ENCODE data around the gene SULT1C3. TPM values are rescaled to one million over a fixed set of nuclear protein-coding genes. Genes with fewer than 3 reads are reported as not detected.

The SULT1C3 gene
- polyA plus RNA-seq (ENCODE audit: insufficient read length in 3 of 3) = under 1 TPM in 1 of 3 donors, not detected in 2; 0.13 TPM
- long read RNA-seq, donor 1 = 0 reads
- long read RNA-seq, donor 2 = 0 reads
- long read RNA-seq, donor 3 = 0 reads
- long read RNA-seq, donor 4 = 0 reads
- long read RNA-seq, donor 5 = 0 reads
- long read RNA-seq, donor 6 = 0 reads
- long read RNA-seq, donor 7 = 0 reads
- long read RNA-seq, donor 8 = 0 reads
- long read RNA-seq, donor 9 = 0 reads
- long read RNA-seq, donor 10 = 0 reads
- long read RNA-seq, donor 11 = 0 reads
- long read RNA-seq, donor 12 = 0 reads
- long read RNA-seq, donor 13 = 0 reads
- long read RNA-seq, donor 14 = 0 reads
- long read RNA-seq, donor 15 = 0 reads
- long read RNA-seq, donor 16 = 0 reads

GRCh38 chr2:108239786-108240185 is at the start of gene SULT1C3:
TSS of gene SULT1C3 (plus strand) at chr2:108239968. CDS start at chr2:108247195, 7,227 bp downstream.
- no peak for DNase-seq

GRCh38 chr2:108193251-108193650 is 46.5 kb upstream of the SULT1C3 start:
- no peak for DNase-seq

- DNase-seq = no peak
Measured at GRCh38 chr2:108194409-108195132, 45.2 kb upstream of the SULT1C3 start.

GRCh38 chr2:108195133-108195439 is 44.7 kb upstream of the SULT1C3 start:
- no peak for DNase-seq

GRCh38 chr2:108199726-108200125 is 40.0 kb upstream of the SULT1C3 start:
- no peak for DNase-seq

GRCh38 chr2:108200569-108200968 is 39.2 kb upstream of the SULT1C3 start:
- no peak for DNase-seq

- no peak for DNase-seq
Measured at GRCh38 chr2:108212671-108213070, 27.1 kb upstream of the SULT1C3 start.

- peak; percentile 28 for DNase-seq
Measured at GRCh38 chr2:108215794-108216211, 24.0 kb upstream of the SULT1C3 start.

GRCh38 chr2:108217211-108217610 is 22.6 kb upstream of the SULT1C3 start:
- DNase-seq = no peak

GRCh38 chr2:108219688-108220087 is 20.1 kb upstream of the SULT1C3 start:
- DNase-seq = no peak

- no peak for DNase-seq
Measured at GRCh38 chr2:108220191-108220590, 19.6 kb upstream of the SULT1C3 start.

- DNase-seq = no peak
Measured at GRCh38 chr2:108220942-108221541, 18.7 kb upstream of the SULT1C3 start.

GRCh38 chr2:108222261-108222660 is 17.5 kb upstream of the SULT1C3 start:
- DNase-seq = no peak

- no peak for DNase-seq
Measured at GRCh38 chr2:108223573-108223972, 16.2 kb upstream of the SULT1C3 start.

GRCh38 chr2:108224022-108224421 is 15.7 kb upstream of the SULT1C3 start:
- no peak for DNase-seq

- DNase-seq = no peak
Measured at GRCh38 chr2:108226564-108226963, 13.2 kb upstream of the SULT1C3 start.

GRCh38 chr2:108228006-108228405 is 11.8 kb upstream of the SULT1C3 start:
- peak; percentile 56 for DNase-seq

GRCh38 chr2:108228537-108228936 is 11.2 kb upstream of the SULT1C3 start:
- DNase-seq = no peak

GRCh38 chr2:108229875-108230274 is 9.9 kb upstream of the SULT1C3 start:
- no peak for DNase-seq

GRCh38 chr2:108235577-108235976 is 4.2 kb upstream of the SULT1C3 start:
- no peak for DNase-seq

- no peak for DNase-seq
Measured at GRCh38 chr2:108236676-108237335, 3.0 kb upstream of the SULT1C3 start.

GRCh38 chr2:108240966-108241365 is 1.2 kb downstream of the SULT1C3 start:
- DNase-seq = no peak

- DNase-seq = no peak
Measured at GRCh38 chr2:108243566-108243965, 3.8 kb downstream of the SULT1C3 start.
